ENCODE data around the gene NR1D1. TPM values are rescaled to one million over a fixed set of nuclear protein-coding genes. Genes with fewer than 3 reads are reported as not detected.

The NR1D1 gene
- total RNA-seq, 1 experiment from 2014 or later, result 8.8 TPM

- H3K9me3 ChIP-seq (ENCODE audit: control insufficient read depth, insufficient read depth, low read depth, low read length), result no peaks in the 10 kb centered on the region
- DNase-seq (ENCODE audit: low read depth, low spot score) (no peak), ATAC-seq (no peak)
- ChIA-PET CTCF (interaction anchor here (1.1 kb wide), 2 partner anchors 10 to 11 kb away, joined by 3 read pairs; no protein-coding TSS in a partner anchor), POLR2A (interaction anchor here (1.4 kb wide), 1 partner anchor 9 kb away, joined by 3 read pairs; no protein-coding TSS in a partner anchor)
- TF ChIP-seq POLR2AphosphoS5 (IDR thresholded peaks at IDR 0.05; ENCODE audit: low read depth, low read length), result no peak
- TF ChIP-seq TCF7L2 (IDR thresholded peaks at IDR 0.05; ENCODE audit: low read depth, low read length), result no peak
- TF ChIP-seq CTCF (IDR thresholded peaks at IDR 0.05), result no peak
- TF ChIP-seq REST (IDR thresholded peaks at IDR 0.05; ENCODE audit: insufficient read depth in 1 of 2, low read depth in 2 of 2, low read length in 1 of 2), result no peak
- no peak for TF ChIP-seq SIN3A (IDR thresholded peaks at IDR 0.05; ENCODE audit: borderline replicate concordance, insufficient read depth, low read depth, low read length)
- no peaks in the 10 kb centered on the region for H3K27me3 ChIP-seq (ENCODE audit: control insufficient read depth, insufficient read depth, low read length)
- BruUV-seq (replicated peaks), result no TSS peak
- in situ Hi-C loops (cut with HindIII; ENCODE audit: low pct_unique_long_range_greater_than_20kb, low sequenced_read_pairs), result no loop called here
- H3K4me1 ChIP-seq (ENCODE audit: control insufficient read depth, insufficient read depth, low read length), result peaks cover 58% of the 10 kb centered on the region
- no peak overlapping the region for H3K4me3 ChIP-seq (ENCODE audit: low read depth in 2 of 2, low read length in 2 of 2)
- H3K36me3 ChIP-seq (ENCODE audit: control insufficient read depth, insufficient read depth, low read length), result no peaks in the 10 kb centered on the region
- H3K27ac ChIP-seq (ENCODE audit: low read length), result no peak overlapping the region; the same call in 1 of the 2 replicates
- intact Hi-C loops (cut with micrococcal nuclease; ENCODE audit: unreplicated experiment), result no loop called here
Observed at GRCh38 chr17:40074175-40074512, 26.2 kb downstream of the NR1D1 start.

- H3K9me3 ChIP-seq (ENCODE audit: control insufficient read depth, insufficient read depth, low read depth, low read length), result no peaks in the 10 kb centered on the region
- DNase-seq (ENCODE audit: low read depth, low spot score), result no peak
- H3K36me3 ChIP-seq (ENCODE audit: control insufficient read depth, insufficient read depth, low read length), result no peaks in the 10 kb centered on the region
- H3K4me1 ChIP-seq (ENCODE audit: control insufficient read depth, insufficient read depth, low read length), result peaks cover 63% of the 10 kb centered on the region
- no peak overlapping the region for H3K4me3 ChIP-seq (ENCODE audit: low read depth in 2 of 2, low read length in 2 of 2)
- no peak overlapping the region for H3K27ac ChIP-seq (ENCODE audit: low read length)
- H3K27me3 ChIP-seq (ENCODE audit: control insufficient read depth, insufficient read depth, low read length), result no peaks in the 10 kb centered on the region
- no TSS peak for BruUV-seq (replicated peaks)
- intact Hi-C loops (cut with micrococcal nuclease; ENCODE audit: unreplicated experiment), result no loop called here
- CTCF ChIA-PET, result interaction anchor here (0.5 kb wide), 1 partner anchor 29 kb away, joined by 3 read pairs; no protein-coding TSS in a partner anchor
- POLR2A ChIA-PET, result interaction anchor here (0.8 to 1.4 kb wide), 2 partner anchors 9 to 27 kb away, joined by 3 read pairs; partner anchors contain the start of gene NR1D1
- ATAC-seq, result no peak
- TF ChIP-seq POLR2AphosphoS5 (IDR thresholded peaks at IDR 0.05; ENCODE audit: low read depth, low read length), result no peak
- no peak for TF ChIP-seq CTCF (IDR thresholded peaks at IDR 0.05)
- no peak for TF ChIP-seq TCF7L2 (IDR thresholded peaks at IDR 0.05; ENCODE audit: low read depth, low read length)
- TF ChIP-seq REST (IDR thresholded peaks at IDR 0.05; ENCODE audit: insufficient read depth in 1 of 2, low read depth in 2 of 2, low read length in 1 of 2), result no peak
- TF ChIP-seq SIN3A (IDR thresholded peaks at IDR 0.05; ENCODE audit: borderline replicate concordance, insufficient read depth, low read depth, low read length), result no peak
- in situ Hi-C loops (cut with HindIII; ENCODE audit: low pct_unique_long_range_greater_than_20kb, low sequenced_read_pairs), result no loop called here
Observed at GRCh38 chr17:40073454-40074174, 26.8 kb downstream of the NR1D1 start.
